OCI-LY1 (cell line): ENCODE measurements around the gene DPP6.

Experiments
- EZH2 ChIP-seq: fragments of 200-600 bp; sonication (generic), shearing (Covaris generic); IDR thresholded peaks from 2 replicates; pipeline ENCODE4 v1.8.0; 2017; ENCODE audit warnings: borderline replicate concordance, mixed run types, mild to moderate bottlenecking, antibody characterized with exemption, low read length, moderate library complexity, mixed read lengths
- TF ChIP-seq, protein P1 (sequence below): fragments of 200-600 bp; sonication (generic), shearing (Covaris generic); IDR thresholded peaks from 2 replicates; pipeline ENCODE4 v1.5.1; 2017; ENCODE audit warnings: mild to moderate bottlenecking, antibody characterized with exemption, low read length, moderate library complexity, mixed read lengths

GRCh38 chr7:154517768-154518167, 465.6 kb downstream of the DPP6 start:
- TF ChIP-seq, protein P1, sequence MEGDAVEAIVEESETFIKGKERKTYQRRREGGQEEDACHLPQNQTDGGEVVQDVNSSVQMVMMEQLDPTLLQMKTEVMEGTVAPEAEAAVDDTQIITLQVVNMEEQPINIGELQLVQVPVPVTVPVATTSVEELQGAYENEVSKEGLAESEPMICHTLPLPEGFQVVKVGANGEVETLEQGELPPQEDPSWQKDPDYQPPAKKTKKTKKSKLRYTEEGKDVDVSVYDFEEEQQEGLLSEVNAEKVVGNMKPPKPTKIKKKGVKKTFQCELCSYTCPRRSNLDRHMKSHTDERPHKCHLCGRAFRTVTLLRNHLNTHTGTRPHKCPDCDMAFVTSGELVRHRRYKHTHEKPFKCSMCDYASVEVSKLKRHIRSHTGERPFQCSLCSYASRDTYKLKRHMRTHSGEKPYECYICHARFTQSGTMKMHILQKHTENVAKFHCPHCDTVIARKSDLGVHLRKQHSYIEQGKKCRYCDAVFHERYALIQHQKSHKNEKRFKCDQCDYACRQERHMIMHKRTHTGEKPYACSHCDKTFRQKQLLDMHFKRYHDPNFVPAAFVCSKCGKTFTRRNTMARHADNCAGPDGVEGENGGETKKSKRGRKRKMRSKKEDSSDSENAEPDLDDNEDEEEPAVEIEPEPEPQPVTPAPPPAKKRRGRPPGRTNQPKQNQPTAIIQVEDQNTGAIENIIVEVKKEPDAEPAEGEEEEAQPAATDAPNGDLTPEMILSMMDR = no peak
- TF ChIP-seq EZH2 = no peak
